GM23338 (cell line): Measurements from ENCODE around the gene SLC25A20.

ENCODE experiments used
- CREB1 ChIP-seq: fragments of 250-450 bp; sonication (Bioruptor Pico); IDR thresholded peaks from 2 replicates; pipeline ENCODE4 v1.5.0; 2020; ENCODE audit warnings: low read depth, mild to moderate bottlenecking, moderate library complexity
- CTCF ChIP-seq, 2 experiments: fragments of 200-600 bp in 1 of 2; sonication (generic) in 1 of 2; conservative IDR thresholded peaks; 2 replicates each; pipeline versions ENCODE4 v1.5.1 to v1.6.1; 2016 to 2017; ENCODE audit warnings: antibody characterized with exemption in 2 of 2, low read depth in 2 of 2, mild to moderate bottlenecking in 2 of 2, moderate library complexity in 1 of 2
- ETS1 ChIP-seq: IDR thresholded peaks from 2 replicates; pipeline ENCODE4 v1.6.1; 2016; ENCODE audit warnings: antibody characterized with exemption
- EZH2 ChIP-seq: fragments of 200-600 bp; sonication (generic); IDR thresholded peaks from one replicate; pipeline ENCODE4 v1.8.0; 2017; ENCODE audit warnings: antibody characterized with exemption, mild to moderate bottlenecking, low read depth; ENCODE audit not compliant: unreplicated experiment
- EZH2phosphoT487 ChIP-seq: fragments of 200-600 bp; sonication (generic); IDR thresholded peaks from one replicate; pipeline ENCODE4 v1.8.1; 2018; ENCODE audit warnings: antibody characterized with exemption; ENCODE audit not compliant: unreplicated experiment
- JUNB ChIP-seq: IDR thresholded peaks from one replicate; pipeline ENCODE4 v1.6.1; 2016; ENCODE audit warnings: antibody characterized with exemption; ENCODE audit not compliant: unreplicated experiment
- NANOG ChIP-seq: IDR thresholded peaks from 2 replicates; pipeline ENCODE4 v1.6.1; 2016; ENCODE audit warnings: antibody characterized with exemption, borderline replicate concordance
- POLR2AphosphoS5 ChIP-seq: IDR thresholded peaks from 2 replicates; pipeline ENCODE4 v1.6.1; 2016; ENCODE audit warnings: antibody characterized with exemption, low read depth
- REST ChIP-seq: IDR thresholded peaks from one replicate; pipeline ENCODE4 v1.6.1; 2018; ENCODE audit warnings: antibody characterized with exemption; ENCODE audit not compliant: unreplicated experiment
- STAT1 ChIP-seq: IDR thresholded peaks from one replicate; pipeline ENCODE4 v1.6.1; 2016; ENCODE audit warnings: antibody characterized with exemption; ENCODE audit not compliant: unreplicated experiment
- ZNF331 ChIP-seq: fragments of 250-450 bp; sonication (Bioruptor Pico); IDR thresholded peaks from 2 replicates; pipeline ENCODE4 v1.5.0; 2020; ENCODE audit warnings: low read depth, mild to moderate bottlenecking, moderate library complexity

- no peak for TF ChIP-seq CTCF (conservative IDR thresholded peaks at IDR 0.05; ENCODE audit: low read depth in 2 of 2)
- TF ChIP-seq EZH2phosphoT487 = no peak
- TF ChIP-seq STAT1 = no peak
- no peak for TF ChIP-seq EZH2
- TF ChIP-seq POLR2AphosphoS5 = no peak
- no peak for TF ChIP-seq JUNB
- no peak for TF ChIP-seq REST
- no peak for TF ChIP-seq CREB1 (CRISPR knock-in tag)
- no peak for TF ChIP-seq ETS1
- TF ChIP-seq NANOG = no peak
- no peak for TF ChIP-seq ZNF331 (CRISPR knock-in tag)
Observed at GRCh38 chr3:48856469-48856868, 42.2 kb downstream of the SLC25A20 start.
